ENCODE measurements around the gene CHAT.
A peak's percentile ranks its signal among the peaks of the same experiment; 100 is the strongest.
"Not testable (repeated sequence)": the region's sequence is repeated elsewhere in the genome, so short reads cannot be mapped to it uniquely, and the experiment has no call there.

Gene CHAT

GRCh38 chr10:49653273-49653929 is 39.6 kb downstream of the CHAT start:
- DNase-seq: no peak

DNA sequence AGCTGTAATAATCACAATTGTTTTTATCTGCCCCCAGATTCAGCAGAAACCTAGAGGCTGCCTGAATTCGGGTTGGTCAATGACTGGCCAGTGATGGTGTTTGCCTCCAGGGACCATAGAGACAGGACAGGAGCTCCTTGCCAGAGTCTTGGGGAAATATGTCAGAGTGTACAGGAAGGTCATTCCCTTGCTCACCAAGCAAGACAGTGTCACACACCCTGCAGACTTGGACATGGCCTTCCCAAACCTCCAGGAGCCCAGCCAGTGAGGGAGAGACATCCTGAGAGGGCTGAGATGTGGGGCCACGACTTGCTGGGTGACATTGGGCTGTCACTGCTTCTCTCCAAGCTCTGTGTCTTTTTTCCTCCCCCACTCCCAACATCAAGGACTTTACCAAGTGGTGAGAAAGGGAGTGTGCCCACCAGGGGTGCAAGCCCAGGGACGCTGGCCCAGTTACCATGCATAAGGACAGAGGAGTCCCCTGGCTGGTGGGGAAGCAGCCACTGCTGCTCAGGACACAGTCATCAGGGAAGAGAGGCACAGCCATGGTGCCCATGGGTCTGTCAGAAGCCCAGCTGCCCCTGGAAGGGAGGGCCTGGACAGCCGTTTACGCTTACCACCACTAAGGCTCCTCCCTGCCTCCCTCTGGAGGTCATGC is 40.3 kb downstream of the CHAT start:
- no peak for DNase-seq

GRCh38 chr10:49655099-49655498 is 41.3 kb downstream of the CHAT start:
- no peak for DNase-seq

- no peak for DNase-seq
Measured at GRCh38 chr10:49656845-49657493, 43.1 kb downstream of the CHAT start.

DNA sequence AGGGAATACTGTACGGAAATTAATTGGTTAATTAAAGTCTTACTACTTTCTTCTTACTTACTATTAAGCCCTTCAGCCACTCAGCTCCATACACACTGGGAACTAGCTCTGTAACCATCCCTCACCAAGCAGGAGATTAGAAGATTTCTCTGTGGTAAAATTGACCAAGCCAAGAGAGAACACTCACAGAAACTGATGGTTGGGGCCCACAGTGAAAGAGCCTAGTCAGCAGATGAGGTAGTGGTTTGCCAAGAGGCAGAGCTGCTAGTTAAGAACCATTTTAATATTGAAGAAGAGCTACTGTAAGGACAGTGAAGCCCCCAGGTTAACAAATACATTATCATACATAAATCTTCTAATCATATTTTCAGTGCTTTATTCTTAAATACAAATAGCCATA is 43.8 kb downstream of the CHAT start:
- DNase-seq: no peak

DNA sequence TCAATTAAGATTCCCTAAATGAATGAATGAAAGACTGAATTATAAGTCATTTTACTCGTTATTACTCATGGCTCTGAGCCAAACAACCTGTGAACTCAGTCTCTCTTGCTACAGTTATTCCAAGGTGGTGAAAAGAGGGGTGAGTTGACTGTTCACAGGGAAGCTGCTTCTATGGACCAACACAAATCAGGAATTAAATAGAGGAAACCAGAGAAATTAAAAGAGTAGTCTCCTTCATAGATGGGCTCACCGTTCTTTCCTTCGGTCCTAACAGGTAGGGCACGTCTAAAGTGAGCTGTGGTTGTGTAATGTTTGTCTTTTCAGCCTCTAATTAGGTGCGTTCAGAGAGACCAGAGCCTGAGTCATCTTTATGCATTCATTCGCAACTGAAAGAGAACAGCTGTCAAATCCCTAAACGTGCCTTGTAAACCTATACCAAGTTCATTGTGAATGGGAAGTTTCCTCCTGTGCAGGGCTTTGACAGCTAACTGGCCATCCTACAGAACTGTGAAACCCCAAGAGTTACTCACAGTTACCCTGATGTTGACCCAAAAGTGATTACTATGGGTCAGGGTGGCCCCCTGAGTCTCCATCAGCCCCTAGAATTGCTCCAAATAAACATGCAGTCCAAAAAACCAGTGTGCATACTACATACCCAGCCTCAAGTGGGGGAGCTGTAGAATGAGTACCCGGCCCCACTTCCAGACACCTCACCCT is 47.5 kb downstream of the CHAT start:
- DNase-seq: no peak

DNA sequence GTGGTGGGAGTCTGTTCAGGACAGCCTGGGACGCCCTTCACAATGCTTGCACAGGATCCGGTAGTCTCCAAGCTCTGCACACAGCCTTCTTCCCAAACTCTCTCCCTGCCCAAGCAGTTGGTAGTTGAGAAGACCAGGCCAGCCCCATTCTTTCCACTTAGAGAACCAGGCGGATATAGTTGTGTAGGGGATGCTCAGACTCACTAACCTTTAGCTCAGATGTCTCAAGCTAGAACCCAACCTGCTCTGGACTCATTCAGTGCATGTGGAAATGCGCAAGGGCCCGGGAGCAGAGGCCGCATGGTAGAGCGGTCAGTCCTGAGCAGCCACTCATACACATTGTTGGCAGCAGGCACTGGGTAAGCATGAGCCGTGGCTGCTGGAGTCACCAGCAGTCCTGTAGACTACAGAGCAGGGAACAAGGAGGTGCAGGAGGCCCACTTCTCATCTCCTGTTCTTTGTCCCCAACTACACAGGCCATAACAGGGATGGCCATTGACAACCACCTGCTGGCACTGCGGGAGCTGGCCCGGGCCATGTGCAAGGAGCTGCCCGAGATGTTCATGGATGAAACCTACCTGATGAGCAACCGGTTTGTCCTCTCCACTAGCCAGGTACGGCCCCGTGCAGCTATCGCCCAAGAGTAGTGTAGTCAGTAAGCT is 48.5 kb downstream of the CHAT start:
- no peak for DNase-seq

GRCh38 chr10:49663596-49663995 is 49.8 kb downstream of the CHAT start:
- DNase-seq: no peak

- no peak for DNase-seq
Measured at GRCh38 chr10:49664006-49664841, 50.4 kb downstream of the CHAT start.

DNA sequence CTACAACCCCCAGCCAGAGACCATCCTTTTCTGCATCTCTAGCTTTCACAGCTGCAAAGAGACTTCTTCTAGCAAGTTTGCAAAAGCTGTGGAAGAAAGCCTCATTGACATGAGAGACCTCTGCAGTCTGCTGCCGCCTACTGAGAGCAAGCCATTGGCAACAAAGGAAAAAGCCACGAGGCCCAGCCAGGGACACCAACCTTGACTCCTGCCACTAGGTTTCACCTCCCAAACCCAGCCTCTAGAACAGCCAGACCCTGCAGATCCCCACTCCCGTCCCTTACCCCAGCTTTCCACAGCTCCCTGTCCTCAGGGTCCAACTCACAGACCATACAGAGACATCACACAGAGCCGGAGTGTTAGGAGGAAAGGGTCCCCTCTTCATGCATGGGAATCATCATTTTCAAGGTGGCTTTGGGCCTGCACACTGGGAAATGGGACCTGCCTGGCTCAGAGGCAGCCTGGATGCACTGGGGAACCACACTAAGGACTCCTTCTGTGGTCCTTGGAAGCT is 51.1 kb downstream of the CHAT start:
- DNase-seq: no peak

- DNase-seq: no peak
Measured at GRCh38 chr10:49666054-49666615, 52.3 kb downstream of the CHAT start.

DNA sequence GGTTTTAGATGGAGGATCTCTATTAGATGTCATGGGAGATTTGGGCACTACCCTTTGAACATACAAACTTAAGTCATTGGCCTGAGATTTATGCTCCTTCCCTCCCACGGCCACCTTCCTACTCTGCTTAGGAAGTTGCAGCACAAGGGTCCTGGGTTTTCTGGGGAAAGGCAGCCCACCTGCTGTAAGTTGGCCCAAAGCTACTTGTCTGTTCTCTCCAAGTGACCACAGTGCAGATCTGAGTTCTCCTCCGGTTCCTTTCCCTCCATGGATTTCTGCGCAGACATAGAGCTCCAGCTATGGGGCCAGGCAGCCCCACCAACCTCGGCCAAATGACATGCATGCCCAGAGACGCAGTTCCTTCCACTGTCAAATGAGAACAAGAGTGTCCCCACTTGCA is 52.8 kb downstream of the CHAT start:
- no peak for DNase-seq

GRCh38 chr10:49667991-49668390 is 54.2 kb downstream of the CHAT start:
- no peak for DNase-seq

- no peak for DNase-seq
Measured at GRCh38 chr10:49668684-49669083, 54.8 kb downstream of the CHAT start.

- DNase-seq: no peak
Measured at GRCh38 chr10:49678827-49679479, 65.1 kb downstream of the CHAT start.

DNA sequence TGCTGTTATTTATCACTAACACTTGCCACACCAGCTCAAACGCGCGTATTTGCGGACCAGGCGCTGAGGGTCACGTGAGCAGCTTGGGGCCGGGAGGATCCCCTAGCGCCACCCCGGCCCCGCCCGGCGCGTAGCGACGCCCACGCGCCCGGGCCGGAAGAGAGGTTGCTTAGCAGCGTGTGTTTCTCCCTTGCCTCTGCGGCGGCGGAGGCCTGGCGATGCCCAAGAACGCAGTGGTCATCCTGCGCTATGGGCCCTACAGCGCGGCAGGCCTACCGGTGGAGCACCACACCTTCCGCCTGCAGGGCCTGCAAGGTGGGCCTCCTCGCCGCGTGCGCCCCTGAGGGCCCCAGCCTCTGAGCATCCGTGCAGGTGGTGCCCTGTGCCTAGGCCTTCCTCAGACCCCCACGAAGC is 65.7 kb downstream of the CHAT start, which contains the start of gene C10orf53:
TSS of gene C10orf53 (plus strand) at position 172 of the 414 bp plus-strand sequence. CDS start at position 219, 47 bp downstream.
- peak; percentile 72 for DNase-seq

DNA sequence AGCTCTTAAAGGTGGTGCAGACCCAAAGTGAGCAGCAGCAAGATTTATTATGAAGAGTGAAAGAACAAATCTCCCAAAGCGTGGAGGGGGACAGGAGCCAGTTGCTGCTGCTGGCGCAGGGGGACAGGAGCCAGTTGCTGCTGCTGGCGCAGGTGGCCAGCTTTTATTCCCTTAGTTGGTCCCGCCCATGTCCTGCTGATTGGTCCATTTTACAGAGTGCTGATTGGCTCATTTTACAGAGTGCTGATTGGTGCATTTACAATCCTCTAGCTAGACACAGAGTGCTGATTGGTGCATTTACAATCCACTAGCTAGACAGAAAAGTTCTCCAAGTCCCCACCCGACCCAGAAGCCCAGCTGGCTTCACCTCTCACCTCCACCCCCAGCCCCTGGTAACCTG is 68.6 kb downstream of the CHAT start:
- not testable (repeated sequence) for DNase-seq

- DNase-seq: no peak
Measured at GRCh38 chr10:49682879-49683278, 69.0 kb downstream of the CHAT start.

- no peak for DNase-seq
Measured at GRCh38 chr10:49686651-49687050, 72.8 kb downstream of the CHAT start.

DNA sequence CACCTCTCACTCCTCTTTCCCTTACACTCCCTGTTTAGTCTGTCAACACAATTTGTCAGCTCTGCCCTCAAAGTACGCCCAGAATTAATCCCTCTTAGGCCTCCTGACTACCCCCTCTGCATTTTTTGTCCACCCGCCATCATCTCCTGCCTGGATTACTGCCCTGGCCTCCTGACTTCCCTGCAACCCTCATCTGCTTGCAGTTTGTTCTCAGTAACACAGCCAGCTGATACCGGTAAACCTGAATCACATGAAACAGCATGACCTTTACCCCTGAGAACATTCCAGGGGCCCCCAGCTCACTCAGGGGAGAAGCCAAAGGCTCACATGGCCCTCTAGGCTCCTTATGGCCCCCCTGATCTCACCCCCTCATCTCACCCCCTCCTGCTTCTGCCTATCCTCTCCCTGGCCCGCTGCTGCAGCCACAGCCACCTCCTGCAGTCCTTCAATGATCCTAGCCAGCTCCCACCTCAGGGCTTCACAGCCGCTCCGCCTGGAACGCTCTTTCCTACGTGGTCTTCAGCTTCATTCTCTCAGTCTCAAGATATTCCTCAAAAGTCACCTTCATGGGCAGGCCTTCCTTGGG is 74.5 kb downstream of the CHAT start:
- DNase-seq: no peak

All from hematopoietic multipotent progenitor cell treated with erythropoietin and hydrocortisone succinate and interleukin-3 and kit ligand, for 8 days (in vitro differentiated cells).